Dendritic cell treated with granulocyte-macrophage colony-stimulating factor and Interleukin-4, amounts not matched to agents 40 ng/mL and 50 ng/mL, for 4 days (primary cell): Measurements from ENCODE around the gene UTP20.
"Not testable (repeated sequence)": the region's sequence is repeated elsewhere in the genome, so short reads cannot be mapped to it uniquely, and the experiment has no call there.

Experiments used
- H3K27ac Mint-ChIP-seq: one replicate; pipeline ENCODE4 v1.8.0; 2022; ENCODE audit warnings: mild to moderate bottlenecking, mixed read lengths
- H3K27me3 Mint-ChIP-seq: one replicate; pipeline ENCODE4 v1.8.0; 2022; ENCODE audit warnings: mild to moderate bottlenecking, mixed read lengths
- H3K36me3 Mint-ChIP-seq: one replicate; pipeline ENCODE4 v1.8.0; 2022; ENCODE audit warnings: low read depth, mixed read lengths
- H3K4me1 Mint-ChIP-seq: one replicate; pipeline ENCODE4 v1.8.0; 2022; ENCODE audit warnings: low read depth, mixed read lengths
- H3K4me3 Mint-ChIP-seq: one replicate; pipeline ENCODE4 v1.8.0; 2022; ENCODE audit warnings: mild to moderate bottlenecking, moderate library complexity, mixed read lengths
- H3K9me3 Mint-ChIP-seq: one replicate; pipeline ENCODE4 v1.8.0; 2022; ENCODE audit warnings: mixed read lengths
- intact Hi-C: fragments of 100-400 bp; cut with micrococcal nuclease; formaldehyde crosslinking; loops from one replicate; pipeline ENCODE4 v1.15.0; 2022

Gene UTP20

GRCh38 chr12:101343893-101344292 is 64.0 kb downstream of the UTP20 start:
- Mint-ChIP-seq H3K27ac (no peak overlapping the region), H3K4me1 (peaks cover 5% of the 10 kb centered on the region), H3K9me3 (no peaks in the 10 kb centered on the region), H3K36me3 (peaks cover 69% of the 10 kb centered on the region), H3K27me3 (no peaks in the 10 kb centered on the region), H3K4me3 (no peak overlapping the region)
- intact Hi-C loops, result no loop called here

- no peaks in the 10 kb centered on the region for H3K27me3 Mint-ChIP-seq
- no peak overlapping the region for H3K4me3 Mint-ChIP-seq
- no peaks in the 10 kb centered on the region for H3K9me3 Mint-ChIP-seq
- H3K4me1 Mint-ChIP-seq, result peaks cover 7% of the 10 kb centered on the region
- peaks cover 66% of the 10 kb centered on the region for H3K36me3 Mint-ChIP-seq
- intact Hi-C loops, result no loop called here
- no peak overlapping the region for H3K27ac Mint-ChIP-seq
These were observed 71.8 kb downstream of the UTP20 start for GRCh38 chr12:101351682-101352081.

GRCh38 chr12:101356794-101357193 is 76.9 kb downstream of the UTP20 start:
- H3K9me3 Mint-ChIP-seq, result no peaks in the 10 kb centered on the region
- H3K36me3 Mint-ChIP-seq, result peaks cover 58% of the 10 kb centered on the region
- no peak overlapping the region for H3K4me3 Mint-ChIP-seq
- peaks cover 14% of the 10 kb centered on the region for H3K4me1 Mint-ChIP-seq
- no peaks in the 10 kb centered on the region for H3K27me3 Mint-ChIP-seq
- intact Hi-C loops, result no loop called here
- H3K27ac Mint-ChIP-seq, result peak overlapping the region; percentile 43

GRCh38 chr12:101361455-101361854 is 81.5 kb downstream of the UTP20 start:
- Mint-ChIP-seq H3K4me1 (peaks cover 9% of the 10 kb centered on the region), H3K9me3 (no peaks in the 10 kb centered on the region), H3K4me3 (no peak overlapping the region), H3K27ac (no peak overlapping the region), H3K27me3 (no peaks in the 10 kb centered on the region), H3K36me3 (peaks cover 70% of the 10 kb centered on the region)
- intact Hi-C loops, result no loop called here

GRCh38 chr12:101368016-101368415 is 88.1 kb downstream of the UTP20 start:
- Mint-ChIP-seq H3K36me3 (peaks cover 83% of the 10 kb centered on the region), H3K4me1 (no peaks in the 10 kb centered on the region), H3K27me3 (no peaks in the 10 kb centered on the region), H3K27ac (no peak overlapping the region), H3K4me3 (no peak overlapping the region), H3K9me3 (no peaks in the 10 kb centered on the region)
- intact Hi-C loops, result no loop called here

GRCh38 chr12:101372431-101372830 is 92.5 kb downstream of the UTP20 start:
- Mint-ChIP-seq H3K36me3 (peaks cover 85% of the 10 kb centered on the region), H3K4me1 (no peaks in the 10 kb centered on the region), H3K27ac (no peak overlapping the region), H3K4me3 (no peak overlapping the region), H3K9me3 (no peaks in the 10 kb centered on the region), H3K27me3 (no peaks in the 10 kb centered on the region)
- intact Hi-C loops, result no loop called here

- Mint-ChIP-seq H3K4me3 (no peak overlapping the region), H3K36me3 (peaks cover 83% of the 10 kb centered on the region), H3K9me3 (no peaks in the 10 kb centered on the region), H3K4me1 (no peaks in the 10 kb centered on the region), H3K27ac (no peak overlapping the region), H3K27me3 (no peaks in the 10 kb centered on the region)
- intact Hi-C loops, result no loop called here
These were observed 95.7 kb downstream of the UTP20 start for GRCh38 chr12:101375573-101375972.

- H3K4me3 Mint-ChIP-seq, result no peak overlapping the region
- intact Hi-C loops, result no loop called here
- H3K9me3 Mint-ChIP-seq, result no peaks in the 10 kb centered on the region
- no peaks in the 10 kb centered on the region for H3K4me1 Mint-ChIP-seq
- peaks cover 86% of the 10 kb centered on the region for H3K36me3 Mint-ChIP-seq
- no peaks in the 10 kb centered on the region for H3K27me3 Mint-ChIP-seq
- no peak overlapping the region for H3K27ac Mint-ChIP-seq
These were observed 99.2 kb downstream of the UTP20 start for GRCh38 chr12:101379149-101379548.

GRCh38 chr12:101391181-101391580 is 111.3 kb downstream of the UTP20 start:
- H3K4me3 Mint-ChIP-seq, H3K27me3 Mint-ChIP-seq, H3K4me1 Mint-ChIP-seq, intact Hi-C loops, H3K27ac Mint-ChIP-seq, H3K9me3 Mint-ChIP-seq: not testable (repeated sequence)
- H3K36me3 Mint-ChIP-seq, result peaks cover 82% of the 10 kb centered on the region

- intact Hi-C loops, result loop anchor here (2.0 to 5.0 kb wide), 3 partner anchors 125 to 355 kb away; partner anchors contain the start of genes CHPT1 and UTP20
- H3K9me3 Mint-ChIP-seq, result no peaks in the 10 kb centered on the region
- H3K4me1 Mint-ChIP-seq, result peaks cover 18% of the 10 kb centered on the region
- H3K4me3 Mint-ChIP-seq, result peak overlapping the region; percentile 97
- H3K27ac Mint-ChIP-seq, result peak overlapping the region; percentile 93
- H3K36me3 Mint-ChIP-seq, result peaks cover 19% of the 10 kb centered on the region
- H3K27me3 Mint-ChIP-seq, result no peaks in the 10 kb centered on the region
These were observed 127.1 kb downstream of the UTP20 start for GRCh38 chr12:101407049-101407435.

- intact Hi-C loops, result loop anchor here (2.0 to 5.0 kb wide), 4 partner anchors 125 to 423 kb away; partner anchors contain the start of genes CHPT1, GNPTAB and UTP20
- Mint-ChIP-seq H3K4me3 (peak within 1 kb of the TSS; percentile 97), H3K36me3 (peaks cover 19% of the 10 kb centered on the region)
These were observed 127.8 kb downstream of the UTP20 start, which contains the start of gene ARL1 for GRCh38 chr12:101407436-101408345. Gene ARL1 (minus strand): TSS chr12:101407772. CDS start chr12:101407645, 127 bp downstream.

GRCh38 chr12:101410169-101410568 is 130.3 kb downstream of the UTP20 start:
- not testable (repeated sequence) for H3K9me3 Mint-ChIP-seq, H3K27ac Mint-ChIP-seq, H3K27me3 Mint-ChIP-seq, H3K4me3 Mint-ChIP-seq
- Mint-ChIP-seq H3K4me1 (peaks cover 14% of the 10 kb centered on the region), H3K36me3 (peaks cover 14% of the 10 kb centered on the region)
- intact Hi-C loops, result loop anchor here (5.0 kb wide), 1 partner anchor 362 kb away; no protein-coding TSS in a partner anchor

More at GRCh38 chr12:101407436-101408345, 127.8 kb downstream of the UTP20 start, which contains the start of gene ARL1:
- Mint-ChIP-seq H3K27ac (peak within 1 kb of the TSS; percentile 93), H3K9me3 (no peaks in the 10 kb centered on the region), H3K27me3 (no peaks in the 10 kb centered on the region), H3K4me1 (peaks cover 18% of the 10 kb centered on the region)

- no peaks in the 10 kb centered on the region for H3K36me3 Mint-ChIP-seq
- H3K4me3 Mint-ChIP-seq, result no peak overlapping the region
- H3K9me3 Mint-ChIP-seq, result no peaks in the 10 kb centered on the region
- H3K27ac Mint-ChIP-seq, result no peak overlapping the region
- H3K4me1 Mint-ChIP-seq, result no peaks in the 10 kb centered on the region
- intact Hi-C loops, result loop anchor here (5.0 kb wide), 1 partner anchor 358 kb away; no protein-coding TSS in a partner anchor
- H3K27me3 Mint-ChIP-seq, result no peaks in the 10 kb centered on the region
These were observed 134.7 kb downstream of the UTP20 start for GRCh38 chr12:101414533-101415119.

GRCh38 chr12:101415228-101415627 is 135.3 kb downstream of the UTP20 start:
- no peaks in the 10 kb centered on the region for H3K9me3 Mint-ChIP-seq
- H3K4me1 Mint-ChIP-seq, result no peaks in the 10 kb centered on the region
- intact Hi-C loops, result no loop called here
- H3K27me3 Mint-ChIP-seq, result no peaks in the 10 kb centered on the region
- H3K36me3 Mint-ChIP-seq, result no peaks in the 10 kb centered on the region
- no peak overlapping the region for H3K4me3 Mint-ChIP-seq
- H3K27ac Mint-ChIP-seq, result no peak overlapping the region
